Neural progenitor cell (in vitro differentiated cells): Measurements from ENCODE around the gene DNASE1L2. TPM values are rescaled to one million over a fixed set of nuclear protein-coding genes. Genes with fewer than 3 reads are reported as not detected.

Experiments
- DNase-seq: peaks from one replicate; pipeline ENCODE4 v3.0.0-alpha.2; 2016; ENCODE audit warnings: low spot score
- H2AFZ ChIP-seq: fragments of 200-600 bp; sonication (generic); replicated peaks from 2 replicates; pipeline ENCODE4 v1.6.1; 2016; ENCODE audit warnings: antibody characterized with exemption
- H3F3A ChIP-seq: fragments of 200-600 bp; sonication (generic); 2 replicates; pipeline ENCODE4 v1.6.1; 2016; ENCODE audit warnings: antibody characterized with exemption, low read depth
- H3K27ac ChIP-seq: fragments of 200-600 bp; sonication (generic); 2 replicates; pipeline ENCODE4 v1.5.1; 2016; ENCODE audit warnings: mild to moderate bottlenecking
- H3K27me3 ChIP-seq: fragments of 200-600 bp; sonication (generic); 2 replicates; pipeline ENCODE4 v1.6.1; 2016; ENCODE audit warnings: mild to moderate bottlenecking, moderate library complexity
- H3K36me3 ChIP-seq: fragments of 200-600 bp; sonication (generic); 2 replicates; pipeline ENCODE4 v1.5.1; 2016
- H3K4me1 ChIP-seq: fragments of 200-600 bp; sonication (generic); 2 replicates; pipeline ENCODE4 v1.6.1; 2016; ENCODE audit warnings: mixed run types
- H3K4me2 ChIP-seq: fragments of 200-600 bp; sonication (generic); 2 replicates; pipeline ENCODE4 v1.6.1; 2016
- H3K4me3 ChIP-seq: fragments of 200-600 bp; sonication (generic); 2 replicates; pipeline ENCODE4 v1.5.1; 2016
- H3K79me2 ChIP-seq: fragments of 200-600 bp; sonication (generic); 2 replicates; pipeline ENCODE4 v1.6.1; 2016; ENCODE audit warnings: low read depth
- H3K9ac ChIP-seq: fragments of 200-600 bp; sonication (generic); 2 replicates; pipeline ENCODE4 v1.6.1; 2016
- H3K9me3 ChIP-seq: fragments of 200-600 bp; sonication (generic); 2 replicates; pipeline ENCODE4 v1.5.1; 2016; ENCODE audit warnings: low read depth
- H4K20me1 ChIP-seq: fragments of 200-600 bp; sonication (generic); 2 replicates; pipeline ENCODE4 v1.6.1; 2016; ENCODE audit warnings: low read depth
- H3K27ac Mint-ChIP-seq: 3 replicates; pipeline ENCODE4 v1.8.0; 2021; ENCODE audit warnings: mixed read lengths
- H3K27me3 Mint-ChIP-seq: 2 replicates; pipeline ENCODE4 v1.8.0; 2022; ENCODE audit warnings: low read depth, mild to moderate bottlenecking, inconsistent platforms, moderate library complexity, mixed read lengths; ENCODE audit not compliant: insufficient read depth
- H3K36me3 Mint-ChIP-seq: 3 replicates; pipeline ENCODE4 v1.8.0; 2021; ENCODE audit warnings: mixed read lengths
- H3K4me1 Mint-ChIP-seq: 3 replicates; pipeline ENCODE4 v1.8.0; 2021; ENCODE audit warnings: mixed read lengths
- H3K4me3 Mint-ChIP-seq: 3 replicates; pipeline ENCODE4 v1.8.0; 2021; ENCODE audit warnings: mild to moderate bottlenecking, moderate library complexity, mixed read lengths
- H3K9me3 Mint-ChIP-seq: 3 replicates; pipeline ENCODE4 v1.8.0; 2020; ENCODE audit warnings: mixed read lengths
- CTCF ChIP-seq: fragments of 200-600 bp; sonication (generic); IDR thresholded peaks from 2 replicates; pipeline ENCODE4 v1.5.1; 2017; ENCODE audit warnings: antibody characterized with exemption, mild to moderate bottlenecking
- EZH2 ChIP-seq: fragments of 200-600 bp; sonication (generic); IDR thresholded peaks from 2 replicates; pipeline ENCODE4 v1.6.1; 2017; ENCODE audit warnings: antibody characterized with exemption, mild to moderate bottlenecking, moderate library complexity
- EZH2phosphoT487 ChIP-seq: fragments of 200-600 bp; sonication (generic); IDR thresholded peaks from 2 replicates; pipeline ENCODE4 v1.6.1; 2017; ENCODE audit warnings: antibody characterized with exemption
- total RNA-seq: library from RNA; depleted of rRNA; stranded (reverse); fragments of >200 nt; gene quantifications from 2 replicates; pipeline ENCODE4 v1.2.3, GENCODE V29; 2015; ENCODE audit warnings: low replicate concordance

The DNASE1L2 gene
- total RNA-seq, 1 donor from 2014 or later, result 0.21 TPM

GRCh38 chr16:2273931-2274330, 37.7 kb downstream of the DNASE1L2 start:
- no peaks in the 10 kb centered on the region for H3K36me3 ChIP-seq
- DNase-seq, result no peak

GRCh38 chr16:2275476-2276367, 39.5 kb downstream of the DNASE1L2 start:
- no peak overlapping the region for H3K27ac ChIP-seq
- Mint-ChIP-seq H3K9me3 (no peaks in the 10 kb centered on the region), H3K4me1 (peaks cover 2% of the 10 kb centered on the region), H3K27me3 (peaks cover 4% of the 10 kb centered on the region), H3K4me3 (no peak overlapping the region), H3K27ac (no peak overlapping the region), H3K36me3 (no peaks in the 10 kb centered on the region)
- H2AFZ ChIP-seq, result no peak overlapping the region
- TF ChIP-seq EZH2phosphoT487, result no peak
- no peak for TF ChIP-seq EZH2
- TF ChIP-seq CTCF, result no peak
- H3F3A ChIP-seq, result no peaks in the 10 kb centered on the region
- DNase-seq, result no peak
- no peak overlapping the region for H3K4me2 ChIP-seq
- no peak overlapping the region for H3K4me3 ChIP-seq
- no peaks in the 10 kb centered on the region for H3K4me1 ChIP-seq
- no peaks in the 10 kb centered on the region for H3K27me3 ChIP-seq
- no peaks in the 10 kb centered on the region for H3K79me2 ChIP-seq
- no peaks in the 10 kb centered on the region for H3K9me3 ChIP-seq
- no peaks in the 10 kb centered on the region for H4K20me1 ChIP-seq
- H3K9ac ChIP-seq, result no peak overlapping the region
- no peaks in the 10 kb centered on the region for H3K36me3 ChIP-seq

More at GRCh38 chr16:2273931-2274330, 37.7 kb downstream of the DNASE1L2 start:
- H3K36me3 Mint-ChIP-seq, result no peaks in the 10 kb centered on the region
- Histone ChIP-seq H3K27me3 (no peaks in the 10 kb centered on the region), H3K9me3 (no peaks in the 10 kb centered on the region), H3K79me2 (peaks cover 17% of the 10 kb centered on the region), H3K4me1 (peaks cover 3% of the 10 kb centered on the region), H4K20me1 (peaks cover 10% of the 10 kb centered on the region), H3K4me2 (no peak overlapping the region), H3K4me3 (no peak overlapping the region), H3F3A (peaks cover 7% of the 10 kb centered on the region), H2AFZ (no peak overlapping the region), H3K9ac (no peak overlapping the region), H3K27ac (no peak overlapping the region)
- no peaks in the 10 kb centered on the region for H3K9me3 Mint-ChIP-seq
- no peak overlapping the region for H3K4me3 Mint-ChIP-seq
- peaks cover 4% of the 10 kb centered on the region for H3K27me3 Mint-ChIP-seq
- H3K4me1 Mint-ChIP-seq, result peaks cover 9% of the 10 kb centered on the region
- TF ChIP-seq EZH2phosphoT487, result no peak
- TF ChIP-seq EZH2, result no peak
- TF ChIP-seq CTCF, result no peak
- no peak overlapping the region for H3K27ac Mint-ChIP-seq

GRCh38 chr16:2276368-2277195, 40.3 kb downstream of the DNASE1L2 start:
- DNase-seq, result no peak

More at GRCh38 chr16:2276368-2277195, 40.3 kb downstream of the DNASE1L2 start:
- H3K4me2 ChIP-seq, result no peak overlapping the region
- Mint-ChIP-seq H3K27ac (no peak overlapping the region), H3K9me3 (no peaks in the 10 kb centered on the region), H3K27me3 (peaks cover 2% of the 10 kb centered on the region), H3K4me1 (peaks cover 2% of the 10 kb centered on the region), H3K36me3 (no peaks in the 10 kb centered on the region), H3K4me3 (no peak overlapping the region)
- H3K9ac ChIP-seq, result peak overlapping the region; percentile 58
- H3K4me3 ChIP-seq, result no peak overlapping the region
- no peaks in the 10 kb centered on the region for H3K9me3 ChIP-seq
- H4K20me1 ChIP-seq, result no peaks in the 10 kb centered on the region
- no peaks in the 10 kb centered on the region for H3K79me2 ChIP-seq
- H3F3A ChIP-seq, result no peaks in the 10 kb centered on the region
- no peak overlapping the region for H2AFZ ChIP-seq
- no peaks in the 10 kb centered on the region for H3K4me1 ChIP-seq
- no peaks in the 10 kb centered on the region for H3K27me3 ChIP-seq
- no peak overlapping the region for H3K27ac ChIP-seq
- no peaks in the 10 kb centered on the region for H3K36me3 ChIP-seq
- no peak for TF ChIP-seq CTCF
- TF ChIP-seq EZH2, result no peak
- TF ChIP-seq EZH2phosphoT487, result no peak
